ENCODE data around the gene JADE2. TPM values are rescaled to one million over a fixed set of nuclear protein-coding genes. Genes with fewer than 3 reads are reported as not detected.

Gene JADE2
- total and polyA plus RNA-seq, 2 donors = 8.9 to 41.2 TPM

GRCh38 chr5:134502259-134502658 is 23.2 kb upstream of the JADE2 start:
- WGBS = 89% methylated on average over 2 of the region's 2 CpGs
- Histone ChIP-seq H3K27ac (ENCODE audit: low read depth) (no peak overlapping the region), H3K4me3 (ENCODE audit: low read depth, low read length) (no peak overlapping the region), H3K36me3 (ENCODE audit: insufficient read depth) (no peaks in the 10 kb centered on the region), H3K4me1 (ENCODE audit: insufficient read depth) (peaks cover 3% of the 10 kb centered on the region)
- no peak for DNase-seq (ENCODE audit: extremely low spot score)

- no peak for DNase-seq (ENCODE audit: extremely low spot score)
- Histone ChIP-seq H3K36me3 (ENCODE audit: insufficient read depth) (no peaks in the 10 kb centered on the region), H3K4me3 (ENCODE audit: low read depth, low read length) (no peak overlapping the region), H3K27ac (ENCODE audit: low read depth) (peak overlapping the region; percentile 77), H3K4me1 (ENCODE audit: insufficient read depth) (peaks cover 3% of the 10 kb centered on the region)
- 64% methylated on average over 11 of the region's 11 CpGs for WGBS
These were observed 22.2 kb upstream of the JADE2 start for GRCh38 chr5:134503088-134503936.

- Histone ChIP-seq H3K4me1 (ENCODE audit: insufficient read depth) (peaks cover 3% of the 10 kb centered on the region), H3K4me3 (ENCODE audit: low read depth, low read length) (no peak overlapping the region), H3K36me3 (ENCODE audit: insufficient read depth) (no peaks in the 10 kb centered on the region), H3K27ac (ENCODE audit: low read depth) (peak overlapping the region; percentile 64)
- DNase-seq (ENCODE audit: extremely low spot score) = no peak
- 71% methylated on average over 3 of the region's 3 CpGs for WGBS
These were observed 21.5 kb upstream of the JADE2 start for GRCh38 chr5:134503937-134504437.

- Histone ChIP-seq H3K27ac (ENCODE audit: low read depth) (no peak overlapping the region), H3K4me1 (ENCODE audit: insufficient read depth) (peaks cover 3% of the 10 kb centered on the region), H3K4me3 (ENCODE audit: low read depth, low read length) (no peak overlapping the region), H3K36me3 (ENCODE audit: insufficient read depth) (no peaks in the 10 kb centered on the region)
- 92% methylated on average over 12 of the region's 12 CpGs for WGBS
- no peak for DNase-seq (ENCODE audit: extremely low spot score)
These were observed 20.7 kb upstream of the JADE2 start for GRCh38 chr5:134504629-134505300.

- no peak for DNase-seq (ENCODE audit: extremely low spot score)
- H3K36me3 ChIP-seq (ENCODE audit: insufficient read depth) = no peaks in the 10 kb centered on the region
- peaks cover 3% of the 10 kb centered on the region for H3K4me1 ChIP-seq (ENCODE audit: insufficient read depth)
- no peak overlapping the region for H3K4me3 ChIP-seq (ENCODE audit: low read depth, low read length)
- 54% methylated on average over 10 of the region's 10 CpGs for WGBS
- peak overlapping the region; percentile 31 for H3K27ac ChIP-seq (ENCODE audit: low read depth)
These were observed 19.1 kb upstream of the JADE2 start for GRCh38 chr5:134506054-134507039.

GRCh38 chr5:134507452-134507851 is 18.0 kb upstream of the JADE2 start:
- no peak overlapping the region for H3K27ac ChIP-seq (ENCODE audit: low read depth)

GRCh38 chr5:134508521-134509195 is 16.8 kb upstream of the JADE2 start:
- no peak overlapping the region for H3K27ac ChIP-seq (ENCODE audit: low read depth)
- no peak for DNase-seq (ENCODE audit: extremely low spot score)
- no peaks in the 10 kb centered on the region for H3K36me3 ChIP-seq (ENCODE audit: insufficient read depth)
- no peak overlapping the region for H3K4me3 ChIP-seq (ENCODE audit: low read depth, low read length)
- 94% methylated on average over 8 of the region's 8 CpGs for WGBS
- H3K4me1 ChIP-seq (ENCODE audit: insufficient read depth) = no peaks in the 10 kb centered on the region

More at GRCh38 chr5:134507452-134507851, 18.0 kb upstream of the JADE2 start:
- H3K36me3 ChIP-seq (ENCODE audit: insufficient read depth) = no peaks in the 10 kb centered on the region
- DNase-seq (ENCODE audit: extremely low spot score) = no peak
- H3K4me3 ChIP-seq (ENCODE audit: low read depth, low read length) = no peak overlapping the region
- WGBS = 88% methylated on average over 6 of the region's 6 CpGs
- H3K4me1 ChIP-seq (ENCODE audit: insufficient read depth) = peaks cover 3% of the 10 kb centered on the region

- H3K4me3 ChIP-seq (ENCODE audit: low read depth, low read length) = no peak overlapping the region
- no peaks in the 10 kb centered on the region for H3K36me3 ChIP-seq (ENCODE audit: insufficient read depth)
- WGBS = 87% methylated on average over 13 of the region's 13 CpGs
- DNase-seq (ENCODE audit: extremely low spot score) = no peak
- H3K4me1 ChIP-seq (ENCODE audit: insufficient read depth) = no peaks in the 10 kb centered on the region
- no peak overlapping the region for H3K27ac ChIP-seq (ENCODE audit: low read depth)
These were observed 16.0 kb upstream of the JADE2 start for GRCh38 chr5:134509308-134510040.

GRCh38 chr5:134510970-134511795 is 14.3 kb upstream of the JADE2 start:
- no peak for DNase-seq (ENCODE audit: extremely low spot score)
- Histone ChIP-seq H3K4me3 (ENCODE audit: low read depth, low read length) (no peak overlapping the region), H3K36me3 (ENCODE audit: insufficient read depth) (no peaks in the 10 kb centered on the region), H3K27ac (ENCODE audit: low read depth) (no peak overlapping the region), H3K4me1 (ENCODE audit: insufficient read depth) (no peaks in the 10 kb centered on the region)
- 74% methylated on average over 9 of the region's 9 CpGs for WGBS

- DNase-seq (ENCODE audit: extremely low spot score) = no peak
- 50% methylated on average over 7 of the region's 7 CpGs for WGBS
- H3K27ac ChIP-seq (ENCODE audit: low read depth) = no peak overlapping the region
- no peak overlapping the region for H3K4me3 ChIP-seq (ENCODE audit: low read depth, low read length)
- no peaks in the 10 kb centered on the region for H3K4me1 ChIP-seq (ENCODE audit: insufficient read depth)
- no peaks in the 10 kb centered on the region for H3K36me3 ChIP-seq (ENCODE audit: insufficient read depth)
These were observed 13.4 kb upstream of the JADE2 start for GRCh38 chr5:134511796-134512660.

GRCh38 chr5:134512661-134512999 is 12.8 kb upstream of the JADE2 start:
- Histone ChIP-seq H3K4me3 (ENCODE audit: low read depth, low read length) (no peak overlapping the region), H3K36me3 (ENCODE audit: insufficient read depth) (no peaks in the 10 kb centered on the region), H3K27ac (ENCODE audit: low read depth) (no peak overlapping the region), H3K4me1 (ENCODE audit: insufficient read depth) (no peaks in the 10 kb centered on the region)
- DNase-seq (ENCODE audit: extremely low spot score) = no peak
- 80% methylated on average over 5 of the region's 5 CpGs for WGBS

All from urinary bladder (tissue), 4 donors.